SK-N-SH (cell line): ENCODE results near the gene CSHL1.
"Not testable (repeated sequence)": the region's sequence is repeated elsewhere in the genome, so short reads cannot be mapped to it uniquely, and the experiment has no call there.

ENCODE experiments used
- CHD2 ChIP-seq: fragments of 150-350 bp; IDR thresholded peaks from 2 replicates; pipeline ENCODE4 v1.6.1; 2018; ENCODE audit warnings: low read length; ENCODE audit not compliant: partially characterized antibody
- EZH2phosphoT487 ChIP-seq: fragments of 200-600 bp; sonication (generic); IDR thresholded peaks from 2 replicates; pipeline ENCODE4 v1.6.1; 2017; ENCODE audit warnings: low read depth, mixed run types, mild to moderate bottlenecking, antibody characterized with exemption, moderate library complexity, borderline replicate concordance
- FOXM1 ChIP-seq: IDR thresholded peaks from 2 replicates; pipeline ENCODE4 v1.4.0; 2012; ENCODE audit warnings: low read depth, mild to moderate bottlenecking
- POLR2AphosphoS5 ChIP-seq: IDR thresholded peaks from 2 replicates; pipeline ENCODE4 v1.6.1; 2012; ENCODE audit warnings: low read depth, low read length
- RCOR1 ChIP-seq: fragments of 150-350 bp; IDR thresholded peaks from 2 replicates; pipeline ENCODE4 v1.6.1; 2017; ENCODE audit warnings: antibody characterized with exemption, low read length
- RFX5 ChIP-seq: IDR thresholded peaks from 2 replicates; pipeline ENCODE4 v1.6.1; 2012; ENCODE audit warnings: mild to moderate bottlenecking, improper control_type of control experiment, low read length
- SMC3 ChIP-seq: IDR thresholded peaks from 2 replicates; pipeline ENCODE4 v1.6.1; 2012; ENCODE audit warnings: low read depth, low read length, improper control_type of control experiment
- TEAD4 ChIP-seq: IDR thresholded peaks from 2 replicates; pipeline ENCODE4 v1.4.0; 2012; ENCODE audit warnings: mild to moderate bottlenecking, borderline replicate concordance; ENCODE audit not compliant: insufficient read depth
- TF ChIP-seq, protein P1 (sequence below): fragments of 200-600 bp; sonication (generic); IDR thresholded peaks from 2 replicates; pipeline ENCODE4 v1.6.1; 2017; ENCODE audit warnings: antibody characterized with exemption, mild to moderate bottlenecking, moderate library complexity
- TF ChIP-seq, protein P2 (sequence below): fragments of 150-350 bp; IDR thresholded peaks from 2 replicates; pipeline ENCODE4 v1.6.1; 2017; ENCODE audit warnings: antibody characterized with exemption, low read length, low read depth, borderline replicate concordance

DNA sequence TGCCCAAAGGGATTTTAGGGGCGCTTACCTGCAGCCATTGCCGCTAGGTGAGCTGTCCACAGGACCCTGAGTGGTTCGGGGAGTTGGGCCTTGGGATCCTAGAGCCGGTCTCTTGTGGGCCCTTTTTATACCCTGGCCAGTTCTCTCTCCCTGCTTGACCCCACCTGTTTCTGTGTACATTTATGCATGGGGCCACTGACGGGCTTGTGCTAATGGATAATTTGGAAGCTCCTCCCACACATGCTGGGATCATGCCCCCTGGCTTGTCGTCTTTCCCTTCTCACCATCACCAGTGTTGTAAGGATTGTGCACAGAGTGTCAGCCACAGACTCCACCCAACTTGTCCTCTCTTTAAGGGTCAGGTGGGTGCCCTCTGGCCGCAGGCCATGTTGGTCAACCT lies 37.5 kb downstream of the CSHL1 start, which contains the start of gene CSH2:
- TF ChIP-seq, protein P1, sequence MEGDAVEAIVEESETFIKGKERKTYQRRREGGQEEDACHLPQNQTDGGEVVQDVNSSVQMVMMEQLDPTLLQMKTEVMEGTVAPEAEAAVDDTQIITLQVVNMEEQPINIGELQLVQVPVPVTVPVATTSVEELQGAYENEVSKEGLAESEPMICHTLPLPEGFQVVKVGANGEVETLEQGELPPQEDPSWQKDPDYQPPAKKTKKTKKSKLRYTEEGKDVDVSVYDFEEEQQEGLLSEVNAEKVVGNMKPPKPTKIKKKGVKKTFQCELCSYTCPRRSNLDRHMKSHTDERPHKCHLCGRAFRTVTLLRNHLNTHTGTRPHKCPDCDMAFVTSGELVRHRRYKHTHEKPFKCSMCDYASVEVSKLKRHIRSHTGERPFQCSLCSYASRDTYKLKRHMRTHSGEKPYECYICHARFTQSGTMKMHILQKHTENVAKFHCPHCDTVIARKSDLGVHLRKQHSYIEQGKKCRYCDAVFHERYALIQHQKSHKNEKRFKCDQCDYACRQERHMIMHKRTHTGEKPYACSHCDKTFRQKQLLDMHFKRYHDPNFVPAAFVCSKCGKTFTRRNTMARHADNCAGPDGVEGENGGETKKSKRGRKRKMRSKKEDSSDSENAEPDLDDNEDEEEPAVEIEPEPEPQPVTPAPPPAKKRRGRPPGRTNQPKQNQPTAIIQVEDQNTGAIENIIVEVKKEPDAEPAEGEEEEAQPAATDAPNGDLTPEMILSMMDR, result not testable (repeated sequence)
- not testable (repeated sequence) for TF ChIP-seq SMC3, FOXM1, CHD2, RFX5, POLR2AphosphoS5, TEAD4, RCOR1, EZH2phosphoT487
- TF ChIP-seq, protein P2, sequence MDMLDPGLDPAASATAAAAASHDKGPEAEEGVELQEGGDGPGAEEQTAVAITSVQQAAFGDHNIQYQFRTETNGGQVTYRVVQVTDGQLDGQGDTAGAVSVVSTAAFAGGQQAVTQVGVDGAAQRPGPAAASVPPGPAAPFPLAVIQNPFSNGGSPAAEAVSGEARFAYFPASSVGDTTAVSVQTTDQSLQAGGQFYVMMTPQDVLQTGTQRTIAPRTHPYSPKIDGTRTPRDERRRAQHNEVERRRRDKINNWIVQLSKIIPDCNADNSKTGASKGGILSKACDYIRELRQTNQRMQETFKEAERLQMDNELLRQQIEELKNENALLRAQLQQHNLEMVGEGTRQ, result not testable (repeated sequence)
